ENCODE results near the gene RIN3.

The RIN3 gene

DNA sequence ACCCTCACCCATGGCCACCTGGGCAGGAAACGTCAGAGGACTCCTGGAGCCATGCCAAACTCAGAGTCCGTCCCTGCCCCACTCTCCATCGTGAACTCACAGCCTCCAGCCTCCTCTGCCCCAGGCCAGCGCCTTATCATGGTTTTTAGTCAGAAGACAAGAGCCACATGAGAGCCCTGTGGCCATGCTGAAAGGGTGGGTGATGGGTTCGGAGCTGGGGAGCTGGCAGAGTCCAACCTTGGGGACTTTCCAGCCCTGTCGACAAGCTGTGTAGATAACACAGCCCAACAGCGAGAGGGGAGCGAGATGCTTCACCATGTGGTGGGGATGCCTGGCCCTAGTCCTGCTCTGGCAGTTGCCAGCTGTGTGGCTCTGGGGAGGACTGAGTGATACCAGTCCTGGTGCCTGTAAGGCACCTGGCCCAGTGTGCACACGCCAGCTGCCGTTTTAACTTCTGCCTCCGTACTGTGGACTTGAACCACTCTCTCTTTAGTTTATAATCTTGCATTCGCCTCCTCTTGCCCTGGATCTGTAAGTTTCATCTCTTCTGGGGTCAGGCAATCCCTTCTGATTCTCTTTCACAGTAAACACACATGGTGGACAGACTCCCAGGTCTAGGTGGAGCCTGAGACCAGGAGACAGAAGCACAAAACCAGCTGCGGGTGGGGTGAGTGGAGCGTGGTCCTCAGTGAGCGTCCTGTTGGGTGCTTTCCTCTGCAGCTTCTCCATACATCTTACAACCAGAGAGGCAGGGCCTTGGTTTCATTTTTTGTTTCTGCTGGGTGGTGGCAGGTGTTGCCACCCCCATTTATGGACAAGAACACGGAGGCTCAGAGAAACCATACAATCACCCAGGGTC is 55.3 kb downstream of the RIN3 start:
- in situ Hi-C loops (cut with HindIII; ENCODE audit: low sequenced_read_pairs), result no loop called here
- TF ChIP-seq, protein P1, sequence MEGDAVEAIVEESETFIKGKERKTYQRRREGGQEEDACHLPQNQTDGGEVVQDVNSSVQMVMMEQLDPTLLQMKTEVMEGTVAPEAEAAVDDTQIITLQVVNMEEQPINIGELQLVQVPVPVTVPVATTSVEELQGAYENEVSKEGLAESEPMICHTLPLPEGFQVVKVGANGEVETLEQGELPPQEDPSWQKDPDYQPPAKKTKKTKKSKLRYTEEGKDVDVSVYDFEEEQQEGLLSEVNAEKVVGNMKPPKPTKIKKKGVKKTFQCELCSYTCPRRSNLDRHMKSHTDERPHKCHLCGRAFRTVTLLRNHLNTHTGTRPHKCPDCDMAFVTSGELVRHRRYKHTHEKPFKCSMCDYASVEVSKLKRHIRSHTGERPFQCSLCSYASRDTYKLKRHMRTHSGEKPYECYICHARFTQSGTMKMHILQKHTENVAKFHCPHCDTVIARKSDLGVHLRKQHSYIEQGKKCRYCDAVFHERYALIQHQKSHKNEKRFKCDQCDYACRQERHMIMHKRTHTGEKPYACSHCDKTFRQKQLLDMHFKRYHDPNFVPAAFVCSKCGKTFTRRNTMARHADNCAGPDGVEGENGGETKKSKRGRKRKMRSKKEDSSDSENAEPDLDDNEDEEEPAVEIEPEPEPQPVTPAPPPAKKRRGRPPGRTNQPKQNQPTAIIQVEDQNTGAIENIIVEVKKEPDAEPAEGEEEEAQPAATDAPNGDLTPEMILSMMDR (IDR thresholded peaks at IDR 0.05; ENCODE audit: low read depth, low read length, missing control alignments), result no peak
- no peak for DNase-seq (ENCODE audit: low read depth)
- no peak overlapping the region for H3K4me3 ChIP-seq (ENCODE audit: low read depth, low read length)

DNA sequence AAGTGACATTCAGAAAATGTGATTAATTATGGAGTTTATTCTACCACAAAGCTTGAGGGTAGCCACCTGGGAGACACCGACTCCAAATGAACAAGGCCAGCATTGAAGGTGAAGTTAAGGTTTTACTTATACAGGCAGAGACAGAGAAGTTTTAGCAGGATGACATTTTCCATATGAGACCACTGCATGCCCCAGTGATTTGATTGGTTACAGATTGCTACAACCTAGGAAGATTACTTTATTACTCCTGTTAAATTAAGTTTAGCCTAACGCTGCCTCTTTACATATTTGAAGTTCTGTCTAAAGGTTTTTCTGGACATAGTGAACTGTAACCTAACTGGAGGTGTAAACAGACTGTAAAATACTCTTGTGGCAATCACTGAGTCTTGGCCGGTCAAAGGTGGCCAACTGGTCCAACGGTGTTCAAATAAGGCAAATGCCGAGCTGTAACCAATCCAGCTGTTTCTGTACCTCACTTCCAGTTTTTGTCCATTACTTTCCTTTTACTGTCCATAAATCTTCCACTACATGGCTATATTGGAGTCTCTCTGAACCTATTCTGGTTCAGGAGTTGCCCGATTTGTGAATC is 57.2 kb downstream of the RIN3 start:
- TF ChIP-seq, protein P1 (IDR thresholded peaks at IDR 0.05; ENCODE audit: low read depth, low read length, missing control alignments), result no peak
- in situ Hi-C loops (cut with HindIII; ENCODE audit: low sequenced_read_pairs), result loop anchor here (10.0 kb wide), 1 partner anchor 46 kb away; no protein-coding TSS in a partner anchor

DNA sequence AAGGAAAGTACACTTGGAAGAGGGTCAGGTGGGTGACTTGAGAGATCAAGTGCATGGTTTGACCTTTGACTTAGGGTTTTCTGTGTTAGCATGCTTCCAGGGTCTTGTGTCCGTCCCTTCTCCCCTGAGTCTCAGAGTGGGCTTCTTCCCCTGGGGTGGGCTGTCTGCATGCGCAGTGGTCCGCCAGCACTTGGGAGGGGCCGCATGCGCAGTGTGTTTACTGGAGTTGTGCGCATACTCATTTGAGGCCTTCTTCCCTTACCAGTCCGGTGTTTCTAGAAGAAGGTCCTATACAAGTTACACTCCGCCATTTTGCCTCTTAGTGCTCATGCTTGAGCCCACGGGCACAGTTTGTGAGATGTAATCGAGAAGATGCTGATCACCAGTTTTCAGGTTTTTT is 58.5 kb downstream of the RIN3 start:
- TF ChIP-seq, protein P1 (IDR thresholded peaks at IDR 0.05; ENCODE audit: low read depth, low read length, missing control alignments), result no peak
- no peak overlapping the region for H3K4me3 ChIP-seq (ENCODE audit: low read depth, low read length)
- in situ Hi-C loops (cut with HindIII; ENCODE audit: low sequenced_read_pairs), result loop anchor here (10.0 kb wide), 1 partner anchor 47 kb away; no protein-coding TSS in a partner anchor
- DNase-seq (ENCODE audit: low read depth), result no peak

More for the DNA sequence above, 57.2 kb downstream of the RIN3 start:
- no peak overlapping the region for H3K4me3 ChIP-seq (ENCODE audit: low read depth, low read length)
- no peak for DNase-seq (ENCODE audit: low read depth)

DNA sequence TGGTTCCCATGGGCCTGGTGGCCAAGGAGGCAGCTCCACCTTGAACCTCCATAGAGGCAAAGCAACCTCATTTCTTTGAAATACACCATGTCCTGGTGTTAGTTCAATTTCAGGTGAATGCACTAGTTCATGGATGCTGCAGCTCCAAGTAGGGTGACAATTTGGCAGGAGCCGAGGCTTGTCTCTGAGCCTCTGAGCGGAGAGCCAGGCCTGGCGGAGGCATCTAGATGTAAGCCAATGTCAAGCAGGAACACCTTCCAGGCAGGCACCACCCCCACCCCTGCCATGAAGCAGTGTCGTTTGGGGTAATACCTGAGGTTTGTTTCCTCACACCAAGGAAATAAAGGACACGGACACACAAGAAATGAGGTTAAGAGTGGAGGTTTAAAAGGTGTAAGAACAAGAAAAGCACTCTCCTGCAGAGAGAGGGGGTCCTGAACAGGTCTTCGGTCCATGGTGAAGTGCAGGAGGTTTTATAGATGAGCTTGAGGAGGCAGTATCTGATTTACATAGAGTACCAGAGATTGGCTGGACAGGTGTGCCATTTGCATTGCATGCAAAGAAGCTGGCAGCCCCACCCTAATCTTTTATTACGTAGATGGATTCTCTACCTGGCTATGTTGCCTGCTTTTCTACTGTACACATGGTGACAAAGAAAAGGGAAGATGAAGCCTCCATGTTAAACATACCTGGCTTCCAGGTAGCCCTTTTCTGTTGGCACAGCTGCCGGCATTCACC is 60.3 kb downstream of the RIN3 start:
- DNase-seq (ENCODE audit: low read depth), result no peak
- no peak overlapping the region for H3K4me3 ChIP-seq (ENCODE audit: low read depth, low read length)
- TF ChIP-seq, protein P1 (IDR thresholded peaks at IDR 0.05; ENCODE audit: low read depth, low read length, missing control alignments), result no peak
- in situ Hi-C loops (cut with HindIII; ENCODE audit: low sequenced_read_pairs), result loop anchor here (10.0 kb wide), 1 partner anchor 49 kb away; no protein-coding TSS in a partner anchor

DNA sequence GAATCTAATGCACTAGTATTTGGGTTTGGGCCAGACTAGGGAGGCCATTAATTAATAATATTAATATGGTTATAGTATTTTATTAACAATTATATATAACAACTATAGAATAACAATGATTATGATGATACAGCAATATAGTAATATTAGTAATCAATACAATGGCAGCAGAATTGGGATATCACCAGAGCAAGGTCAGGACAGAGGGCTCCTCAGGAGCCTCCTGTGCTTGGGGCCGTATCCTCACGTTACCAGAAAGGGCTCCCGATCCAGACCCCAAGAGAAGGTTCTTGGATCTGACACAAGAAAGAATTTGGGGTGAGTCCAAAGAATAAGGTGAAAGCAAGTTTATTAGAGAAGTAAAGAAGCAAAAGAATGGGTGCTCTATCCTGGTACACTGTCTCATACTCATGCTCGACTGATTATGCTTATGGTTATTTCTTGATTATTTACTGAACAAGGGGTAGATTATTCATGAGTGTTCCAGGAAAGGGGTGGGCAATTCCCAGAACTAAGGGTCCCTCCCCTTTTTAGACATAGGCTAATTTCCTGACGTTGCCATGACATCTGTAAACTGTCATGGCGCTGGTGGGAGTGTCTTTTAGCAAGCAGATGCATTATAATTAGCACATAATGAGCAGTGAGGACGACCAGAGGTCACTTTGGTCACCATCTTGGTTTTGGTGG is 61.6 kb downstream of the RIN3 start:
- TF ChIP-seq, protein P1 (IDR thresholded peaks at IDR 0.05; ENCODE audit: low read depth, low read length, missing control alignments), result no peak
- H3K4me3 ChIP-seq (ENCODE audit: low read depth, low read length), result no peak overlapping the region
- in situ Hi-C loops (cut with HindIII; ENCODE audit: low sequenced_read_pairs), result loop anchor here (10.0 kb wide), 1 partner anchor 50 kb away; no protein-coding TSS in a partner anchor
- no peak for DNase-seq (ENCODE audit: low read depth)

Measured in astrocyte of the cerebellum (primary cell).